ENCODE results near the gene NRP2. TPM values are rescaled to one million over a fixed set of nuclear protein-coding genes. Genes with fewer than 3 reads are reported as not detected.

NRP2 gene
- total RNA-seq, 1 donor from 2014 or later: 498 TPM

DNA sequence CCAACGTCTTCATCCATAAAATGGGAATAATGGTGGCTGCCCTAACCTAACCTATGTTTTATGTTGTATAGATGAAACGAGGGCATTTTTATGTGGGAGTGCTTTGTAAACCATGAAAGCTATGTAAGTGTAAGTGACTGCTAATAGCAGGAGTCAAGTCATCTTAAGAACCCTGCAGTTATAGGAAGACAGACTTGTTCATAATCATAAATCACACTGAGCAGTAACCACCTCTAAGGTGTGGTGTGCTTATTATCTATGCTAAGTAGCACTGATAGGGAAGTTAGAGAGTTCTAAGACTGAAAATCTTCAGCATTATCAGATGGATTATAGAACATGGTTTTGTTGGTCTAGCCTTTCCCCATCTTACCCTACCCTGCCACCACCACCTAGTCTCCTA, 24.2 kb upstream of the NRP2 start:
- no peak for DNase-seq (ENCODE audit: extremely low read depth, low read depth, low spot score)

DNA sequence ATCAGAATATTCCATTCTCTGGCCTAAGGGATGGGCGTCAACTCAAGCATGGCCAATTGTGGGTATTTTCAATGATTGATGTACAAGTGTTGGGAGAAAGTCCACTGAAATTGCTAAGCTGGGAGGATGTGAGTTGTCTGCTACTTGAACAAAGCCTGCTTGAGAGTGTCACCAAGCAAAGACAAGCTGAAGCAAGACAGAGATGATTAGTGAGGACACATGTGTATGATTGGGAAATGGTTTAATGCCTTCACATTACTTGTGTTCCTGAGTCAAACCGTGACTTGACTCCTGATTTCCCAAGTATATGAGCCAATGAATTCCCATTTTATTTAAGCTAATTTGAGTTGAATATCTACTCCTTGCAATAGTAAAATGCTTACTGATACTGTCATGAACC, 23.7 kb upstream of the NRP2 start:
- no peak for DNase-seq (ENCODE audit: extremely low read depth, low read depth, low spot score)

DNA sequence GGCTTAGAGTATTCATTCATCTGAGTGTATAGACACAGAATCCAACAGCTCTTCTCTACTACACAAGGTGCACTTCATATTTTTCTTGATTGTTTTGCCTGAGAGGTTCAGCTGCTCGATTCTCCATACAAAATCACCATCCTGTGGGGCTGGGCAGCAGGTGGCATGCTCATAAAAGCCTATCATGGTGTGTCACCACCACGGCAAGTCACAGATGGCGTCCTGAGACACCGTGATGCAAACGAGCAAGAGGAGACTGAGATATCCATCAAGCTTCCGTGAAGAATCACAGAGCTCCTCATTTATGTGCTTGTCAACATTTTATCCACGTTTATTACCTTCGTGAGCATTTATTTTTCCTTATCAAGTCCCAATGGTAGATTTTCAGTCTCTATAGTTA, 22.4 kb upstream of the NRP2 start:
- DNase-seq (ENCODE audit: extremely low read depth, low read depth, low spot score): no peak

DNA sequence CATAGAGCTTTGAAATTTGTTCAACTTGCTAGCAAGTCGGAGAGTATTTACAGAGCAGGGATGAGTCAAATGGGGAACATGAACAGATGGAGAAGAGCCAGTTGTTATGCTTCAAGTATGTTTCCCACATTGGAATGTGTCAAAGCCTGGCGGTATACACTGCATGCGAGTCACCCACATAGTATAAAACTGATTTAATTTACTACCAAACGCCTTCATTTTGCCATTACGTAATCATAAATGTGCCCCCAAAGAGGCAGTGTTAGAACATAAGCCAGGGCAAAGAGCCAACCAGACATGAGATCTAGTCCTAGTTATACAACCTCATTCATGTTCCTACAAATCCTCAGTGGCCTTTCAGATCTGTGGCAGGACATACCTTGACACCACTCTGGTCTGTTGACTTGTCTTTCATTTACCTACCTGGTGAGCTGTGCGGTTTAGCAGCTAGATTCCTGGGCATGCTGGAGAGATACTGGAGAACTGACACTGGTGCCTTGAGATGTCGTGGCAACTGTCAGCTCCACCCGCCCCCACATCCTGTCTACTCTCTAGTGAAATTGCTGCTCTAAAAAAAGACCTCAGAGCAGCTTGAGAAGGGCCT, 21.7 kb upstream of the NRP2 start:
- DNase-seq (ENCODE audit: extremely low read depth, low read depth, low spot score): no peak

DNA sequence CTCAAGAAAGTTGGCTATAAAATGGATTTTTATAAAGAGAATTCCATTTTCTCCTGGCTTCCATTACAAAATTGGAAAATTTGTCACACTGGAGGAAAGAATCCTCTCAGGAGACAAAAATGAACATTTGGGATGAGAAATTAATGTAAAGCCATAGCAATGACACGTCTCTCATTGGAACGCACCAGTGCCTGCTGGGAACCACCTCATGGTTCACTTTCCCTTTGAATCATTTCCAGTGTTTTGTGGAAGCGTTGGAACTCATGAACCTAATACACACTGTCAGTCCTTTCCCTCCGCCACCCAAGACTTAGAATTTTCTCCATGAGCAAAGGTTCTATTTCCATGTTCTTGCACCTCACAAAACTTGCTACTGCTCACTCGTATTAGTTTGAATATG, 21.0 kb upstream of the NRP2 start:
- no peak for DNase-seq (ENCODE audit: extremely low read depth, low read depth, low spot score)

DNA sequence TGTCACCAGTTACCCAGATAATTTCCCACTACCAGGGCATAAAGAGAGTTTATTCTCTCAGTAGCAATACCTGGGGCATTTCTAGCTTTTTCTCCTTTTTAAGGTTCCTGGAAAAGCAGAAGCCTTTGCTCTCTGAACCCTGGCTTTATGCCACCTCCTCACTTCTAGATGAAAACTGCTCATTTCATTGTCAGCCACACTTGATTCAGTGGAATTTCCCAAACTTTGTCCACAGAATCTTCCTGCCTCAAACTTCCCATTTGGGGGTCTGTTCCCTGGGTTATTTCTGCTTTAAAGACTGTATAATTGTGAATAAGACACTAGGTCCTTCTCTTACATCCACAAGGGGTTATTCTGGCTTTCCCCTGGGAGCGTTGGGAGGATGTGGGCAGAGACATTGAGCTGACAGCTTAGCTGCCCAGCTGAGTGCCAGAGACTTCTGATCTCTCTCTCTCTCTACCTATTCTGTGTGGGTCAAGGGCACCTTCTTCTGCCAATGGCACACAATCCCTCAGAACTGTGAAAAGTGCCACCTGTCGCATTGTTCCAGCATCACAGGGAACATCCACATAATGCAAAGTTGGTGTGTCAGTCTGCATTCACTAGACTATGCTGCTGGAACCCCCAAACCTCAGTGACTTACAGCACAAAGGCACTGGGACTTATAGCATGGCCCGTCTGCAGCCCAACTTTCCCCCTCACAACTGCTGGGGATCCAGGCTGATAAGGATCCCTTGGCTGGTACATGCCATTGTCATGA, 19.9 kb upstream of the NRP2 start:
- no peak for DNase-seq (ENCODE audit: extremely low read depth, low read depth, low spot score)

DNA sequence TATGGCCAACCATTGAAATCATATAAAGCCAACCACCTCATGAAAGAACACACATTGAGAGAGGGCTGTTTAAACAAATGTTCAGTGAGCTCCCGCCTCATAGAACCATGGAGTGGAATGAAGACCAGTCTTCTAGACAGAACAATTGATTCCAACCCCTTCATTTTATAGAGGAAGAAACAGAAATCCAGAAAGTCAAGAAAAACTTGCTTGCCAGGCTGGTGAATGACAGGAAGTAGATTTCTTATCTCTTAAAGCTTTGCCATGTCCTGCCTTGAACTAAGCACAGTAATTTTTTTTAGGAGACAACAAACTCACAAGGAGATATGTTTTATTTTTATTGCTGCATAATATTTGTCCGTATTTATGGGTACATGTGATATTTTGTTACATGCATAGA, 16.5 kb upstream of the NRP2 start:
- no peak for DNase-seq (ENCODE audit: extremely low read depth, low read depth, low spot score)

DNA sequence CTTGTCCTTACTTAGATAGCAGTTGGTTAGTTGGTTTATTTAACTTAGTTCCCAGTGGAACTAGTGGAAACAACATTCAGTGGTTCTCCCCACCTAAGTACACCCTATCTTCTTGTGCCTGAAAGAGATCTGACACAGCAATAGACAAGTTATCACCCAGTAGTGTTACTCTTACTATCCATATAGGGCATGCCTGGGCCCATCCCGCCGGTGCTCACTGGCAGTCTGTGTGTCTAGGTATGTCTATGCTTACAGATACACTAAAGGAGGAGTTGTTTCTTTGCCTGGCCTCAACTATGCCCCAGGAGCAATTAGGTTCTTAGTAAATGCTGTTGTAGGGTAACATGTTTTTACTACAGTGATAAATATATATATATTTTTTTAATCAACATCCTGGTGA, 12.0 kb upstream of the NRP2 start:
- DNase-seq (ENCODE audit: extremely low read depth, low read depth, low spot score): no peak

DNA sequence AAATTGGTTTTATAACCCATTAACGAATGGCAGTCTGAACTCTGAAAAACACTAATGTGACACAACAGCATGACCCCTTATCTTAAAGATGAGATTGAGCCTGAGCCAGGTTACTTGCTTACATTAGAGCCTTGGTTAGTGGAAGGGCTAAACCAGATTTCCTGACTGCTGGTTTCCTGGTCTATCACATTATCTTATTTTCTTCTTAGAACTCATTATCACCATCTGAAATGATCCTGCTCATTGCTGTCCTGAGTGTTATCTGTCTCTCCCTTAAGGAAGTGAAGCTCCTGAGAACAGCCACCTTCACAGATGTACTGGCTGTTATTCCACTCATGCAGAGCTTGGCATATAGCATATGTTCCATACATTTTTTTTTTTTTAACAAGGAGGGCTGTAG, 9.0 kb upstream of the NRP2 start:
- DNase-seq (ENCODE audit: extremely low read depth, low read depth, low spot score): no peak

DNA sequence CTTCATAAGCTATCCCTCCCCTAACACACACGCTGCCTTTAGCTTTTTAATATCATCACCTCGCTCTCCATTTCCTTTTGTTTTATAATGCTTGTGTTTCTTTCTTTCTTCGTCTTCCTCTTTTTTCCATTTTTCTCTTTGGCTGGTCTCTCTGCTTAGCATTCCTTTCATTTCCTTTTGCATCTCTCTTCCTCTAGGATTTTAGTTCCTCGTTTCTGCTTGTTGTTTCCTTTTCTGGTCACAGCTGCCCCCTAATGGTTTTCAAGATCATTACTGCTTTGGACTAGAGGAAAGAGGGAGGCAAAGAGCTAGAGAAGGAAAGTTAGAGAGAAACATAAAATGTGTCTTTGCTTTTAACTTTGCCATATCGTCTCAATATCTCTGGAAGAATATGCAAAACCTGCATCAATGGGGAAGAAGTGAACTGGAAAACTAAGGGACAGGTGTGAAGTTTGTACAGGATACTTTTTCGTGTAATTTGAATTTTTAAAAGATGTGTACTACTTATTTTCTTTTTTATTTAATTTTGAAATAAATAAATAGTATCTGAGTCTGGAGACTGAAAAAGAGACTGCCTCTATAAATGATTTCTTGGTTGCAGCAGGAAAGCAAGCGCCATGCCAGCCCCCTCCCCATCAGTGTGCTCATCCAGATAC, 6.3 kb upstream of the NRP2 start:
- DNase-seq (ENCODE audit: extremely low read depth, low read depth, low spot score): no peak

DNA sequence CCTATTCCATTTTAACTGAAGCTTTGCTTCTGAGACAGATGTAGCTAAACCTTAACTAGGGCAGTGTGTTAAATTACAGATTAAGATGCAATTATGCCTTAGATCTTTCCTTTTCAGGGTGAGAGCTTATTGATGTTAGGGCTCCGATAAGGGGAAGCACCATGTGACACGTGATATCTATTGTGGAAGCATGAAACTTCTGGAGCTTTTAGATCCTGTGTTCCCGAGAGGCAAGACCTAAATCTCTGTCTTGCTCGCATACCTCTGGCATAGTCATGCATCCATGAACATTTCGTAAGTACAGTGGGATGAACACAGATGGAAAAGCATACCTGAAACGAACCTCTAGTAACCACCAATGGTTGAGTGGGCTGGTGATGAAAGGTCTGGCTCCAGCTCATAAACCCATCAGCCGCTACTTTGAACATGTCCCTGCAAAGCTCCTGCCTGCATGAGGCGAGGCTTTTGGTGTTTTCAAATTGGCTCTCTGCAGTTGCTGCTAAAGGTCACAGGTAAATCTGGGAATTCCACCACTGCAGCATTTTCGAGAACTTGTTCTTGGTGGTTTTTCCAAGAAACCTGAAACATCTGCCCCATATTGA, 3.7 kb upstream of the NRP2 start:
- DNase-seq (ENCODE audit: extremely low read depth, low read depth, low spot score): no peak

DNA sequence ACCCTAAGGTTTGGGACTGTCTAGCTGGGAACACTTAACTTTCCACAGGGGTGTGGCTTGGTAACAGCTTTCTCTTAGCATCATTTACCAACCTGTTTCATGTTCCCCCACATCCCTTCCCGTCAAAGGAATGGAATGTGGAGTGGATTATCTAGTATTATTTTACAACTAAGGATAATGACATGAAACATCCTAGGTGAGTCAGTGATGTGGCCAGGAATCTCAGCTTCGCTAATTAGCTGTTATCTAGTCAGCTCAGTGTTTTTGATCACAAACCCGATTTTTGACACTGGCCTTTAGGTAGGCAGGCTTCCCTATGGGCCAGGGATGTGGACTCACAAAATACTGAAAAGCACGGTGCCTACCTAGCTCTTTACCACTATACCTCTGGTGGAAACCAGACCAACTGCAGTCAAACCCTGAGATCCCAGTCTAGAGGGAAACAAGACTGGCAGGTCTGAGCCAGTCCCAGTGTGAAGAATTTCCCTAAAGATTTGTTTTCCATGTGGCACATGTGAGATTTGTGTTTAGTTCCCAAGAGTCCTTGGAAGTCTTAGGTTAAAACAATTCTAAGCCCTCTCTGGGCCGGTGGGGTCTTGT, 2.8 kb upstream of the NRP2 start:
- DNase-seq (ENCODE audit: extremely low read depth, low read depth, low spot score): no peak

DNA sequence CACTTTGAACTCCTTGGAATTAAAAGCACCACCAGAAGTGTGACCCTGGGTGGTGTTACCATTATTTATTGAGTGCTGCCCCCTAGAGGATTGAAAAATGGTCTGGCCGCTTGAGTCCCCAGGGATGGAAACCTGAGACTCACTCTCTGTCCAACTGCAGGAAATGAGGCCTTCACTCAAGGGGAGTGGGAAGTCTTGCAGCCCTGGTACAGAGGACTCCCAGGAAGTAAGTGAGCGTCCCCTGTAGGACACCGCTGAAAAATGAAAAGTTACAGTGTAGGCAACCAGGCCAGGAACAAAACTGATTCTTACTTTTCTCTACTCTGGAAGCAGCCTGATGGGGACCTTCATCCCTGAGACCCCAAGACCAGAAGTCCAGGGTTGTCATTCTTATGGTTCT, 2.2 kb upstream of the NRP2 start:
- no peak for DNase-seq (ENCODE audit: extremely low read depth, low read depth, low spot score)

DNA sequence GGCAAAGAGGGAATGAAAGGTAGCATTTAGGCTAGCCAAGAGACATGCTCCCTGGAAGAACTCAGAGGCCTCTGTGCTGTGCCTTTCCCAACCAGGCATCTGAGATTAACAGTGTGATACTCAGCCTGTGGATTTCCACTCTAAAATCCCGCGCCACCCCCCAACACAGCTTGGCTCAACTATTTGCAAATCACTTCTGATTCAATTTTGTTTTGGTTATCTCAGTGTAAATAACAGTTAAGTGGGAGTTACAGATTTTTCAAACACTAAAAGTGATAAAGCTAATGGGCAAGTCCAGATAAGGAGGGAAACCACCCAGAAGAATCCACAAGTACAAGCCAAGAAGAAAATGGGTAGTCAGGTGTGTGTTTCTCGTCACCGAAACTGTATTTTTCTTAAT, 1.4 kb upstream of the NRP2 start:
- no peak for DNase-seq (ENCODE audit: extremely low read depth, low read depth, low spot score)

DNA sequence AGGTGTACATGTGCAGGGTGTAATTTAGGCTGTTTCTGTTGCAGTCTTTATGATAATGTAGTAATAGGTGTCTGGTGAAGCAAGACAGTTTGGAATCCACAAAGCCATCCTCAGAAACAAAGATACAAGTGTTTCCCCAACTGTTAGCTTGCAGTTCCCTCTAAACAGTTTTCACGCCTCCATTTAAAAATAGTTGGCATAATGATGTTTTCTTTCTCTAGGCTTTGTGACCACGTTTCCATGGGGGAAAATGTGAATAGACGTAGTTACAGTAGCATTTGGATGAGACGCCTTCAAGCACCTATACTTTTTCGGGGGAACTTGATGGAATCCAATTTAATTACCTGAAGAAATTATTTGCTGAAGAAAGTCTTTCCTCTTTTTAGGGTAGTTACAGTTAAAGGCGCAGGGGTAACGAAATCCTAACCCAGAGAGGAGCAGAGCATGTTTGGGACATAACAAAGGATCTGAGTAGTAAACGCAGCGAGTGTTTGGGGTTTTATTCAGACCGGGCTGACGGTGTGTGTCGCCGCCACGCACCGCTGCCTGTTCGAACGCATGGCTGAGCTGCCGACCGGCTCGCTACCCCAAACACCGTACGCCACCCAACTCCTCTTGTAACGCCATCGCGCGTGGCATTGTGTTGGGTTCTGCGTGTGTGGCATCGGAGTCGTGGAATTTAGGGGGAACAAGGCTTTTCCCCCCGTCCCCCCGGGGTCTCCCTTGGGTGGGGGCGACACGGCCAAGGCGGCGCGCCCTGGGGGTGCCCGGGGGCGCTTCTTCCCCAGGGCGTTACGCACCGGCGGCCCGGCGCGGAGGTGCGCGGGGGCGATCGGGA, 681 bp upstream of the NRP2 start:
- DNase-seq (ENCODE audit: extremely low read depth, low read depth, low spot score): no peak

DNA sequence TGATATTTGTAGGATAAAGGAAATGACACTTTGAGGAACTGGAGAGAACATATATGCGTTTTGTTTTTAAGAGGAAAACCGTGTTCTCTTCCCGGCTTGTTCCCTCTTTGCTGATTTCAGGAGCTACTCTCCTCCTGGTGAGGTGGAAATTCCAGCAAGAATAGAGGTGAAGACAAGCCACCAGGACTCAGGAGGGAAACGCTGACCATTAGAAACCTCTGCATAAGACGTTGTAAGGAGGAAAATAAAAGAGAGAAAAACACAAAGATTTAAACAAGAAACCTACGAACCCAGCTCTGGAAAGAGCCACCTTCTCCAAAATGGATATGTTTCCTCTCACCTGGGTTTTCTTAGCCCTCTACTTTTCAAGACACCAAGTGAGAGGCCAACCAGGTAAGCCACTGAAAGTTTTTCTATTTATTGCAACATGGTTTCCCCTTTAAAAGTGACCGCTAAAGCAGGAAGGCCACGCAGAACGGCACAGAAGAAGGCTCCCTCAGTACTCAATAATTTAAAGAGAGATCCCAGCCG, 735 bp downstream of the NRP2 start:
- DNase-seq (ENCODE audit: extremely low read depth, low read depth, low spot score): no peak

DNA sequence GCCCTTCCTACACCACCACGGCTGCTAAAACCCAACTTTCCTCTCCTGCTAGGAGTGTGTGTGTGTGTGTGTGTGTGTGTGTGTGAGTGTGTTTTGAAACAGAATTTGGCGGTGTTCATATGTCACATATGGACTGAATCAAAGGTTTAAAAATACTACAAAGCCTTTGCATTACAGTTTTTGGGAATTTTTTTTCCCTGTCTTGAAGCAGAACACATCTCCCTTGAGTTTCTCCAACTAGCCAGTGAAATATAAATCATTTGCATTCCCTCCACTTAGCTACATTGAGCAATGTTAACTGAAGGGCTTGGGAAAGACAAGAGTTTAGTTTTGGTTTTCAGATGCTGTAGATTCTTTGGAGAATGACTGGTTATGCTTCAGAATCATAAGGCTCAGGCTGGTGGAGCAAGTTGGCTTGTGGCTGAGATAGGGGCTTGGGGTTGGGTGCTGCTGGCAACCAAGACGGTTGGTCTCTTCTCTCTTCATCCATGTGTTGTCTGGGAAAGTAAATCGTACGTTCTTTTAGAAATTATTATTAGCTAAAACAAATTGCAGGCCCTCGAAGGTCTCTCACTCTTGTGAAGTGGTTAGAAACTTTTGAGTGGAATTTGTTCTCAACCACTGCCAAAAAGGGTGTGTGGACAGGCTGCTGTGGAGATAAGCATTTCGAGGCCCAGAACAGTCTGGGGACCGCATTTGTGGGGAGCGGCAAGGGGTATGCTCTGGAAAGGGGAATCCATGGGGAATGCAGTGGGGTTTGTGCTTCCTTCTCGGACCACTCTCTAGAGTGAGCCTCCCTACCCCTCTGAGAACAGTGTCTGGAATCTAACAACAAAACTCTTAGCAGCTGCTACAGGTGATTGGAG, 1.4 kb downstream of the NRP2 start:
- DNase-seq (ENCODE audit: extremely low read depth, low read depth, low spot score): no peak

DNA sequence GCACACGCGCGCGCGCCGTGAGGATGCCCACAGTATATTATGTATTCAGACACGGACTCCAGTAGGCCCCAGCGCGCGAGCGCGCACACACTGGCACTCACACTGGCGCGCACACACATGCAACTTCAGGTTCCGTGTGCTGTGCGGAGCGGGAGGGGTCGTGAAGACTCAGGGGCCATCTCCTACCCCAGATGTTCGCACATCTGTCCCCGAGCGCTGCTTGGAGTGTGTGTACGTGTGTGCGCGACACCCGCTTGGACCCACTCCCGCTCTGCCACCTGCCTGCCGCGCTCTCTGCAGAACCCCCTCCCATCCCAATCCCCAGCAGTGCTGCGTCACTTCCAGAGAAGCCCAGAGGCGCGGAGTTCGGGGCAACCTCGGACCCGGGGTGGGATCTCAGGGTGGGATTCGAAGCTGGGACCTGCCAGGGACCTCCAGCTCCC, 2.6 kb downstream of the NRP2 start:
- no peak for DNase-seq (ENCODE audit: extremely low read depth, low read depth, low spot score)

DNA sequence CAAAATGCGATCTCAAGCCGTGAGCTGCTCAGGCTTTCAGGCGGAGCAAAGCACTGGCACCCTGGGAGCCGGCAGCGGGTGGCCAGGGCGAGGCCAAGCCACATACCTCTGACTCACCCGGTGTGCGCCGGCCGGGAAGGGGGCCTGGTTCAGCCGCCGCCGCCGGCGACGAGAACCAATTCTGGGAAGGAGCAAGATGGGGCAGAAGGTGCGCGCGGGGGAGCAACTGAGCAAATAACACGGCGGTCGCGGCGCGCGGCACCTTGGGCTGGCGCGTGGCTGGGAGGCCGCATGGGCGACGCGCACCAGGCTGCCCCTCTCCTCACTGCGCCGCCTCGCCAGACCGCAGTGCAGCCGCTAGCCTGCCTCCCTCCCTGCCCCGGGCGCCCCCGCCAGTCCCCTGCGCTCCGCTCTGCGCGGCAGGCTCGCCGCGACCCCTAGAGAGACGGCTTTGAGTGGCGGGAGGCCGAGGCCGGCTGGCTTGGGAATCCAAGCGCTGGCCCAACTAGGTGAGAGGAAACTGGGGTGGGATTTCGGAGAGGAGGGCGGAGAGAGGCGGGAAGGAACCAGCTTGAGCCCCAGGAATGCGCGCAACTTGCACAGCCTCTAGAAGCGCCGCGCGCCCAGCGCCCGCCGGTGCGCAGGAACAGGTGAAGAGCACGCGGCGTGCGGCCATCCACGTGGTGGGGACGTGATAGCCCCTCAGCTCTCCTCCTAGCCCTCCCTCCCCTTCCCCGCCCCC, 3.2 kb downstream of the NRP2 start:
- DNase-seq (ENCODE audit: extremely low read depth, low read depth, low spot score): no peak

Data from glomerular endothelial cell (primary cell).